ENCODE measurements around the gene SLC44A5.

The SLC44A5 gene

GRCh38 chr1:75542818-75543570 is 67.9 kb downstream of the SLC44A5 start:
- no peak overlapping the region for H3K4me3 ChIP-seq (ENCODE audit: low read depth, low read length)
- no peak for TF ChIP-seq CTCF (IDR thresholded peaks at IDR 0.05; ENCODE audit: borderline replicate concordance, insufficient read depth, low read depth, low read length)

- H3K4me3 ChIP-seq (ENCODE audit: low read depth, low read length), result no peak overlapping the region
Measured at GRCh38 chr1:75539230-75540116, 71.4 kb downstream of the SLC44A5 start.

GRCh38 chr1:75533085-75533484 is 77.8 kb downstream of the SLC44A5 start:
- no peak for TF ChIP-seq CTCF (IDR thresholded peaks at IDR 0.05; ENCODE audit: borderline replicate concordance, insufficient read depth, low read depth, low read length)
- no peak overlapping the region for H3K4me3 ChIP-seq (ENCODE audit: low read depth, low read length)

More at GRCh38 chr1:75539230-75540116, 71.4 kb downstream of the SLC44A5 start:
- TF ChIP-seq CTCF (IDR thresholded peaks at IDR 0.05; ENCODE audit: borderline replicate concordance, insufficient read depth, low read depth, low read length), result no peak

- no peak overlapping the region for H3K4me3 ChIP-seq (ENCODE audit: low read depth, low read length)
- no peak for TF ChIP-seq CTCF (IDR thresholded peaks at IDR 0.05; ENCODE audit: borderline replicate concordance, insufficient read depth, low read depth, low read length)
Measured at GRCh38 chr1:75531570-75531969, 79.3 kb downstream of the SLC44A5 start.

GRCh38 chr1:75529488-75529887 is 81.4 kb downstream of the SLC44A5 start:
- no peak overlapping the region for H3K4me3 ChIP-seq (ENCODE audit: low read depth, low read length)
- no peak for TF ChIP-seq CTCF (IDR thresholded peaks at IDR 0.05; ENCODE audit: borderline replicate concordance, insufficient read depth, low read depth, low read length)

- TF ChIP-seq CTCF (IDR thresholded peaks at IDR 0.05; ENCODE audit: borderline replicate concordance, insufficient read depth, low read depth, low read length), result no peak
- H3K4me3 ChIP-seq (ENCODE audit: low read depth, low read length), result no peak overlapping the region
Measured at GRCh38 chr1:75528001-75528400, 82.9 kb downstream of the SLC44A5 start.
